ENCODE data around the gene SNX27. TPM values are rescaled to one million over a fixed set of nuclear protein-coding genes. Genes with fewer than 3 reads are reported as not detected.

Gene SNX27
- total and polyA plus RNA-seq, 10 of the 15 experiments (the other 5 are each of a cell fraction or from before 2014, with no cell fraction given), result 3.8 to 21.8 (median 12.5) TPM

DNA sequence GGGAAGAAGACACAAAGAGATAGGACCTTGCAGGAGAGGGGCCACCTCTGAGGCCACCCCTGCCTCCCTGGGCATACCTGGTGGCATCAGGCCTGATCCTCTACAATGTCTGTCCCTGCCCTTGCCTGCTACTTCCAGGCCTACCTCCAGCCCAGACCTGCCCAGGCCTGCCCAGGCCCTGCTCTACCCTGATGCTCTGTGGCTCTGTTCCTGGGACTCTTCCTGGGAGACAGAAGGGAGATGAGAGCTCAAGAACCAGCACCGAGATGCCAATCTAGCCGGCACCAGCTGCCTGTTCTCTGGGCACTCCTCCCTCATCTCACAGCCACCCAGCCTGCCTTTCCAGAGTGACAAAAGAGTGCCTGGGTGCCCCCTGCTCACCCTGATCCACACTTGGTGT, 102.0 kb downstream of the SNX27 start:
- CTCF ChIA-PET, result interaction anchor here (1.0 kb wide), 1 partner anchor 120 kb away, joined by 3 read pairs; no protein-coding TSS in a partner anchor

More for the DNA sequence above, 102.0 kb downstream of the SNX27 start:
- WGBS (ENCODE audit: insufficient coverage, insufficient replicate concordance, low lambda C conversion rate, missing lambda C conversion rate), result 83% methylated on average over 2 of the region's 2 CpGs
- intact Hi-C loops (cut with micrococcal nuclease; ENCODE audit: unreplicated experiment) (loop anchor here (10.0 kb wide), 1 partner anchor 121 kb away; the partner anchor contains the start of genes C2CD4D and RORC), in situ Hi-C loops (cut with MboI) (no loop called here)
- TF ChIP-seq NR2C1 (IDR thresholded peaks at IDR 0.05), result no peak
- TF ChIP-seq, protein P1, sequence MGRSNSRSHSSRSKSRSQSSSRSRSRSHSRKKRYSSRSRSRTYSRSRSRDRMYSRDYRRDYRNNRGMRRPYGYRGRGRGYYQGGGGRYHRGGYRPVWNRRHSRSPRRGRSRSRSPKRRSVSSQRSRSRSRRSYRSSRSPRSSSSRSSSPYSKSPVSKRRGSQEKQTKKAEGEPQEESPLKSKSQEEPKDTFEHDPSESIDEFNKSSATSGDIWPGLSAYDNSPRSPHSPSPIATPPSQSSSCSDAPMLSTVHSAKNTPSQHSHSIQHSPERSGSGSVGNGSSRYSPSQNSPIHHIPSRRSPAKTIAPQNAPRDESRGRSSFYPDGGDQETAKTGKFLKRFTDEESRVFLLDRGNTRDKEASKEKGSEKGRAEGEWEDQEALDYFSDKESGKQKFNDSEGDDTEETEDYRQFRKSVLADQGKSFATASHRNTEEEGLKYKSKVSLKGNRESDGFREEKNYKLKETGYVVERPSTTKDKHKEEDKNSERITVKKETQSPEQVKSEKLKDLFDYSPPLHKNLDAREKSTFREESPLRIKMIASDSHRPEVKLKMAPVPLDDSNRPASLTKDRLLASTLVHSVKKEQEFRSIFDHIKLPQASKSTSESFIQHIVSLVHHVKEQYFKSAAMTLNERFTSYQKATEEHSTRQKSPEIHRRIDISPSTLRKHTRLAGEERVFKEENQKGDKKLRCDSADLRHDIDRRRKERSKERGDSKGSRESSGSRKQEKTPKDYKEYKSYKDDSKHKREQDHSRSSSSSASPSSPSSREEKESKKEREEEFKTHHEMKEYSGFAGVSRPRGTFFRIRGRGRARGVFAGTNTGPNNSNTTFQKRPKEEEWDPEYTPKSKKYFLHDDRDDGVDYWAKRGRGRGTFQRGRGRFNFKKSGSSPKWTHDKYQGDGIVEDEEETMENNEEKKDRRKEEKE (IDR thresholded peaks at IDR 0.05), result no peak
- no peak for TF ChIP-seq BRCA1 (IDR thresholded peaks at IDR 0.05; ENCODE audit: low read depth, low read length)
- TF ChIP-seq SREBF1 (IDR thresholded peaks at IDR 0.05; ENCODE audit: low read length), result no peak
- TF ChIP-seq NR2F1 (conservative IDR thresholded peaks at IDR 0.05), result no peak
- no peak for TF ChIP-seq CBX5 (IDR thresholded peaks at IDR 0.05; ENCODE audit: low read depth)
- SMC1A ChIA-PET (ENCODE audit: uncharacterized antibody, unreplicated experiment), result no interaction called here
- peaks cover 0 to 9% of the 10 kb centered on the region in 2 experiments; a peak in 2 of 4 replicates for H3K27me3 ChIP-seq (replicated peaks in 1 of 2; ENCODE audit: control insufficient read depth in 2 of 2, insufficient read depth in 2 of 2, low read length in 1 of 2)
- no peaks in the 10 kb centered on the region for H3K4me1 ChIP-seq (ENCODE audit: control insufficient read depth, insufficient read depth, low read length)
- POLR2A ChIA-PET, result no interaction called here
- no peaks in the 10 kb centered on the region for H3K9me3 ChIP-seq (replicated peaks; ENCODE audit: control insufficient read depth, insufficient read depth, low read length)
- H3K9ac ChIP-seq (ENCODE audit: control insufficient read depth, insufficient read depth, low read length), result no peak overlapping the region
- DNase-seq (ENCODE audit: low read depth, low spot score) (no peak), FAIRE-seq (no peak), ATAC-seq (no peak)
- no peaks in the 10 kb centered on the region for H3K79me2 ChIP-seq (ENCODE audit: control insufficient read depth, insufficient read depth, low read length)
- H3K4me2 ChIP-seq (ENCODE audit: control insufficient read depth, insufficient read depth), result no peak overlapping the region
- no peaks in the 10 kb centered on the region for H3K36me3 ChIP-seq (ENCODE audit: control insufficient read depth in 2 of 2, insufficient read depth in 2 of 2, low read length in 1 of 2)
- H3K4me3 ChIP-seq, result no peak overlapping the region
- no TSS peak for BruUV-seq (replicated peaks)
- no peak overlapping the region for H2AFZ ChIP-seq (ENCODE audit: control insufficient read depth, low read depth, low read length)
- no peaks in the 10 kb centered on the region for H4K20me1 ChIP-seq (ENCODE audit: control insufficient read depth, insufficient read depth)
- RAD21 ChIA-PET (ENCODE audit: unreplicated experiment), result no interaction called here
- no peak overlapping the region for H3K27ac ChIP-seq (ENCODE audit: control insufficient read depth, insufficient read depth)
